H1 (cell line): Measurements from ENCODE around the gene ADIPOQ. TPM values are rescaled to one million over a fixed set of nuclear protein-coding genes. Genes with fewer than 3 reads are reported as not detected.

Experiments
- CEBPB ChIP-seq: IDR thresholded peaks from 2 replicates; pipeline ENCODE4 v1.6.1; 2012; ENCODE audit warnings: low read depth, low read length
- FOSL1 ChIP-seq: IDR thresholded peaks from 2 replicates; pipeline ENCODE4 v1.6.1; 2011; ENCODE audit warnings: mild to moderate bottlenecking, low read depth, low read length, moderate library complexity; ENCODE audit not compliant: insufficient read depth
- GTF2F1 ChIP-seq: IDR thresholded peaks from 2 replicates; pipeline ENCODE4 v1.6.1; 2012; ENCODE audit warnings: low read depth, low read length, improper control_type of control experiment, borderline replicate concordance
- polyA plus RNA-seq, 7 experiments: library from polyadenylated mRNA; depleted of rRNA in 3 of 7; stranded (reverse) in 5 of 7; unstranded in 2 of 7; fragments of >200 nt in 5 of 7; fragments of 200-250 nt in 2 of 7; gene quantifications; 1 replicate in 5 of 7; 2 replicates in 1 of 7; 4 replicates in 1 of 7; pipeline versions ENCODE4 v1.2.1 to v1.2.3, GENCODE V29; 2011 to 2013; ENCODE audit warnings: missing spikeins in 2 of 7, mixed read lengths in 2 of 7
- total RNA-seq: library from RNA; stranded (reverse); fragmentation: NEBNext Ultra II Directional; extraction: Animal tissue kit (Norgen Biotek cat#: 25700); gene quantifications from 2 replicates; pipeline ENCODE4 v1.2.1, GENCODE V29; 2021

Gene ADIPOQ
- total and polyA plus RNA-seq, 2 of the 8 experiments (the other 6 are each of a cell fraction or from before 2014, with no cell fraction given) = not detected

- TF ChIP-seq FOSL1 = no peak
- no peak for TF ChIP-seq GTF2F1
- TF ChIP-seq CEBPB = no peak
Observed at GRCh38 chr3:186842426-186843038, at the start of gene ADIPOQ (continued).
